ENCODE measurements around the gene NAGLU. TPM values are rescaled to one million over a fixed set of nuclear protein-coding genes. Genes with fewer than 3 reads are reported as not detected.

NAGLU gene
- total and polyA plus RNA-seq, 2 of the 13 experiments (the other 11 are each of a cell fraction or from before 2014, with no cell fraction given): 28.2 to 40.1 TPM

DNA sequence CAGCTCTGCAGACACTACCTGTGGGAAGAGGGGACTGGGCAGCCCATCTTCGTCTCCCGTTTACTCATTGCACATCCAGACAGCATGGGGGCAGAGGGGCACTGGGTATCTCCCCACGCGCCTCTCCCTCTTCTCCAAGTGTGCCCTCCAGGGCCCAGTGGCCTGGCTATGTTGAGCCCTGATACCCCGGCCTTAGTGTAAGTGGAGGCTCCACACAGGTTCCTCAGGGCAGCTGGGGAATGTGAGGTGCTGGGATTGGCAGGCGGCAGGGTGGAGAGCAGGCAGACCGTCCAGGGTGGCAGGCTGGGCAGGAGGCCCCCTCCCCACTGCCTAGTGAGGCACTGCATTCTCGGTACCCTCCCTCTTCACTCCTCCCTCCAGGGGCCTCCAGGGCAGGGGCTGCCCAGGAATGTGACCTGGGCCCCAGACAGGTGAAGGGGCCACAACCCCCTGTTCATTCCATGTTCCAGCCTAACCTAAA lies 13.2 kb upstream of the NAGLU start (continued):
- TF ChIP-seq ZNF607 (CRISPR knock-in tag; IDR thresholded peaks at IDR 0.05; ENCODE audit: borderline replicate concordance) (0 out of 2 replicates have a peak, but pooled peaks have one; percentile 4), RXRA (CRISPR knock-in tag; IDR thresholded peaks at IDR 0.05) (0 out of 2 replicates have a peak, but pooled peaks have one; percentile 35), KAT7 (CRISPR knock-in tag; IDR thresholded peaks at IDR 0.05; ENCODE audit: borderline replicate concordance) (no peak), ATF7-NPFF (CRISPR knock-in tag; IDR thresholded peaks at IDR 0.05; ENCODE audit: low read depth) (no peak), ZNF180 (CRISPR knock-in tag; IDR thresholded peaks at IDR 0.05; ENCODE audit: borderline replicate concordance, low read depth) (no peak), ZFY (CRISPR knock-in tag; IDR thresholded peaks at IDR 0.05) (0 out of 2 replicates have a peak, but pooled peaks have one; percentile 19), ZSCAN25 (CRISPR knock-in tag; IDR thresholded peaks at IDR 0.05) (peak; percentile 67; the same call in 1 of the 2 replicates), NRL (CRISPR knock-in tag; IDR thresholded peaks at IDR 0.05; ENCODE audit: borderline replicate concordance) (peak; percentile 68; the same call in 1 of the 2 replicates), ETV5 (CRISPR knock-in tag; IDR thresholded peaks at IDR 0.05; ENCODE audit: borderline replicate concordance) (no peak), ZNF350 (CRISPR knock-in tag; IDR thresholded peaks at IDR 0.05; ENCODE audit: borderline replicate concordance, low read depth) (0 out of 2 replicates have a peak, but pooled peaks have one; percentile 30), SOX5 (CRISPR knock-in tag; IDR thresholded peaks at IDR 0.05; ENCODE audit: borderline replicate concordance) (no peak), NR2F2 (IDR thresholded peaks at IDR 0.05; ENCODE audit: borderline replicate concordance, low read depth) (peak; percentile 57; the same call in 1 of the 2 replicates)
- TF ChIP-seq, protein P1, sequence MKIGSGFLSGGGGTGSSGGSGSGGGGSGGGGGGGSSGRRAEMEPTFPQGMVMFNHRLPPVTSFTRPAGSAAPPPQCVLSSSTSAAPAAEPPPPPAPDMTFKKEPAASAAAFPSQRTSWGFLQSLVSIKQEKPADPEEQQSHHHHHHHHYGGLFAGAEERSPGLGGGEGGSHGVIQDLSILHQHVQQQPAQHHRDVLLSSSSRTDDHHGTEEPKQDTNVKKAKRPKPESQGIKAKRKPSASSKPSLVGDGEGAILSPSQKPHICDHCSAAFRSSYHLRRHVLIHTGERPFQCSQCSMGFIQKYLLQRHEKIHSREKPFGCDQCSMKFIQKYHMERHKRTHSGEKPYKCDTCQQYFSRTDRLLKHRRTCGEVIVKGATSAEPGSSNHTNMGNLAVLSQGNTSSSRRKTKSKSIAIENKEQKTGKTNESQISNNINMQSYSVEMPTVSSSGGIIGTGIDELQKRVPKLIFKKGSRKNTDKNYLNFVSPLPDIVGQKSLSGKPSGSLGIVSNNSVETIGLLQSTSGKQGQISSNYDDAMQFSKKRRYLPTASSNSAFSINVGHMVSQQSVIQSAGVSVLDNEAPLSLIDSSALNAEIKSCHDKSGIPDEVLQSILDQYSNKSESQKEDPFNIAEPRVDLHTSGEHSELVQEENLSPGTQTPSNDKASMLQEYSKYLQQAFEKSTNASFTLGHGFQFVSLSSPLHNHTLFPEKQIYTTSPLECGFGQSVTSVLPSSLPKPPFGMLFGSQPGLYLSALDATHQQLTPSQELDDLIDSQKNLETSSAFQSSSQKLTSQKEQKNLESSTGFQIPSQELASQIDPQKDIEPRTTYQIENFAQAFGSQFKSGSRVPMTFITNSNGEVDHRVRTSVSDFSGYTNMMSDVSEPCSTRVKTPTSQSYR (CRISPR knock-in tag; IDR thresholded peaks at IDR 0.05; ENCODE audit: borderline replicate concordance): no peak
- TF ChIP-seq, protein P2, sequence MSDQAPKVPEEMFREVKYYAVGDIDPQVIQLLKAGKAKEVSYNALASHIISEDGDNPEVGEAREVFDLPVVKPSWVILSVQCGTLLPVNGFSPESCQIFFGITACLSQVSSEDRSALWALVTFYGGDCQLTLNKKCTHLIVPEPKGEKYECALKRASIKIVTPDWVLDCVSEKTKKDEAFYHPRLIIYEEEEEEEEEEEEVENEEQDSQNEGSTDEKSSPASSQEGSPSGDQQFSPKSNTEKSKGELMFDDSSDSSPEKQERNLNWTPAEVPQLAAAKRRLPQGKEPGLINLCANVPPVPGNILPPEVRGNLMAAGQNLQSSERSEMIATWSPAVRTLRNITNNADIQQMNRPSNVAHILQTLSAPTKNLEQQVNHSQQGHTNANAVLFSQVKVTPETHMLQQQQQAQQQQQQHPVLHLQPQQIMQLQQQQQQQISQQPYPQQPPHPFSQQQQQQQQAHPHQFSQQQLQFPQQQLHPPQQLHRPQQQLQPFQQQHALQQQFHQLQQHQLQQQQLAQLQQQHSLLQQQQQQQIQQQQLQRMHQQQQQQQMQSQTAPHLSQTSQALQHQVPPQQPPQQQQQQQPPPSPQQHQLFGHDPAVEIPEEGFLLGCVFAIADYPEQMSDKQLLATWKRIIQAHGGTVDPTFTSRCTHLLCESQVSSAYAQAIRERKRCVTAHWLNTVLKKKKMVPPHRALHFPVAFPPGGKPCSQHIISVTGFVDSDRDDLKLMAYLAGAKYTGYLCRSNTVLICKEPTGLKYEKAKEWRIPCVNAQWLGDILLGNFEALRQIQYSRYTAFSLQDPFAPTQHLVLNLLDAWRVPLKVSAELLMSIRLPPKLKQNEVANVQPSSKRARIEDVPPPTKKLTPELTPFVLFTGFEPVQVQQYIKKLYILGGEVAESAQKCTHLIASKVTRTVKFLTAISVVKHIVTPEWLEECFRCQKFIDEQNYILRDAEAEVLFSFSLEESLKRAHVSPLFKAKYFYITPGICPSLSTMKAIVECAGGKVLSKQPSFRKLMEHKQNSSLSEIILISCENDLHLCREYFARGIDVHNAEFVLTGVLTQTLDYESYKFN (CRISPR knock-in tag; conservative IDR thresholded peaks at IDR 0.05): 0 out of 2 replicates have a peak, but pooled peaks have one; percentile 27

All from HepG2 (cell line).